ENCODE data around the gene FBXL20. TPM values are rescaled to one million over a fixed set of nuclear protein-coding genes. Genes with fewer than 3 reads are reported as not detected.

Gene FBXL20
- total RNA-seq, 1 donor from 2014 or later = 8.2 TPM

DNA sequence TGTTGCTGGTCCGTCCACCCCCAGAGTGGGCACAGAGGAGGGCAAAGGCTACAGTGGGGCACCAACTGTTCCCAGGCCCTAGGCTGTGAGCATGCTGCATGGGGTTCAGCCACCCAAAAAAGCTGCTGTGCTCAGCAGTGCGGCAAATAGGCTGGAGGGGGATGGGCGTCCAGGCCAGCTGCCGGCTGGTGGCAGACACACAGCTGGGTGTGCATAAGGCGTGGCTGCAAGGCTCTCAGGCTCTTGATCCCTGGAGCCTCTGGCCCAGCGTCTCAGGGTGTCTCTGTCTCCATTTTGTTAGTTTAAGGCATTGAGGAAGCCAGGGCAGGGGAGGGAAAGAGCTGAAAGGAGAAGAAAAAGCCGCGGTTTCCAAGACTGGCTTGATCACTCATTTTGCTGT, 192.5 kb downstream of the FBXL20 start:
- DNase-seq (ENCODE audit: low read depth in 2 of 2) = no peak

DNA sequence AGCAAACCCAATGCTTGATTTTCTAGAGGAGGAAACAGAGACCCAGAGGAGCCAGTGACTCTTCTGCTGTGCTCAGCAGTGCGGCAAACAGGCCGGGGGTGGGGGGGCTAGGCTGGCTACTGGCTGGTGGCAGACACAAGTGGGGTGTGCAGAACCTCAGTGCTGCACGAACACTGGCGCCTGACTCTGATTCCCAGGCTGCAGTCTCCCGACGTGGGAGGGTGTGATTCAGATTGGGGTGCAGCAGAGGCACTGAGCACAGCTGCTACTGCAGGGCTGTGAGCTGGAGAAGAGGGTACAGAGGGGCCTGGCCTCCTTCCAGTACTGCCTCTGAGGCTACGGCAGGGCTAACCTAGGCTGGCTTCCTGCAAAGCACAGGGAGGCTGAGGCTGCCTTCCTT, 193.3 kb downstream of the FBXL20 start:
- DNase-seq (ENCODE audit: low read depth in 2 of 2) = no peak

DNA sequence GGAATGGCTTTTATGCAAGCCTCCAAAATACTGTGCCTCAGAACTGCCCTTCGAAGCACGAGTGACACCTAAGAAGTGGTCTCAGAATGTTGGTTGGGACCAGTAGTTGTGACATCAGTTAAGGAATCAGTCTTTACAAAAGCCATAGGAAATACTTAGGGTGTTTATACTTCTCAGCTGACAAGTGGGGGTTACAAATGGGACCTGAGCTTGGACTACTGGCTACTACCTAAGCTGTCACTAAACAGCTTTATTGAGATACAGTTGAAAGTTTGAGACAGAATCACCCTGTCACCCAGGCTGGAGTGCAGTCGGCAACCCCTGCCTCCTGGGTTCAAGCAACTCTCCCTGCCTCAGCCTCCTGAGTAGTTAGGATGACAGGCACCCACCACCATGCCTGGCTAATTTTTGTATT, 196.3 kb downstream of the FBXL20 start:
- no peak for DNase-seq (ENCODE audit: low read depth in 2 of 2)

GRCh38 chr17:39204245-39204644, 197.2 kb downstream of the FBXL20 start:
- DNase-seq (ENCODE audit: low read depth in 2 of 2) = no peak

Other genes starting within 250 kb of the FBXL20 start
- not detected in 2 replicates for gene PLXDC1, start 250.0 kb downstream of the FBXL20 start, total RNA-seq
- gene ARL5C, start 235.5 kb downstream of the FBXL20 start, total RNA-seq = not detected in 2 replicates
- gene CACNB1, start 204.0 kb downstream of the FBXL20 start, total RNA-seq = 0.90 and 1.6 TPM in 2 replicates
- 1,104 and 1,597 TPM in 2 replicates for gene RPL19, start 201.3 kb downstream of the FBXL20 start, total RNA-seq
- not detected in 2 replicates for gene STAC2, start 175.7 kb downstream of the FBXL20 start, total RNA-seq
- gene MED1, start 49.6 kb upstream of the FBXL20 start, total RNA-seq = 17.2 and 20.0 TPM in 2 replicates
- gene CDK12, start 59.9 kb upstream of the FBXL20 start, total RNA-seq = 13.1 and 18.2 TPM in 2 replicates
- not detected in 2 replicates for gene NEUROD2, start 206.3 kb upstream of the FBXL20 start, total RNA-seq
- gene PPP1R1B, start 225.3 kb upstream of the FBXL20 start, total RNA-seq = not detected in 2 replicates
- gene STARD3, start 235.5 kb upstream of the FBXL20 start, total RNA-seq = 32.7 and 61.3 TPM in 2 replicates

Data from dermis microvascular lymphatic vessel endothelial cell (primary cell).